SJCRH30 (cell line): Measurements from ENCODE around the gene TMEM80. TPM values are rescaled to one million over a fixed set of nuclear protein-coding genes. Genes with fewer than 3 reads are reported as not detected.
"Not testable (repeated sequence)": the region's sequence is repeated elsewhere in the genome, so short reads cannot be mapped to it uniquely, and the experiment has no call there.

Experiments used
- DNase-seq, 2 experiments: peaks; one replicate each; pipeline ENCODE4 v3.0.0-alpha.2; 2015 to 2020
- H3K27ac ChIP-seq: fragments of 250-450 bp; sonication (Bioruptor Pico); 2 replicates; pipeline ENCODE4 v1.5.1; 2020; ENCODE audit warnings: mild to moderate bottlenecking, moderate library complexity
- H3K27me3 ChIP-seq: fragments of 250-450 bp; sonication (Bioruptor Pico); 2 replicates; pipeline ENCODE4 v1.5.1; 2020; ENCODE audit warnings: mild to moderate bottlenecking, moderate library complexity
- H3K36me3 ChIP-seq: fragments of 250-450 bp; sonication (Bioruptor Pico); 2 replicates; pipeline ENCODE4 v1.5.1; 2020; ENCODE audit warnings: mild to moderate bottlenecking, moderate library complexity
- H3K4me1 ChIP-seq: fragments of 250-450 bp; sonication (Bioruptor Pico); 2 replicates; pipeline ENCODE4 v1.5.1; 2020; ENCODE audit warnings: mild to moderate bottlenecking, moderate library complexity
- H3K4me3 ChIP-seq: fragments of 250-450 bp; sonication (Bioruptor Pico); 2 replicates; pipeline ENCODE4 v1.5.1; 2020; ENCODE audit warnings: mild to moderate bottlenecking, moderate library complexity
- H3K9me3 ChIP-seq: fragments of 250-450 bp; sonication (Bioruptor Pico); replicated peaks from 2 replicates; pipeline ENCODE4 v1.5.1; 2020; ENCODE audit warnings: mild to moderate bottlenecking, moderate library complexity
- total RNA-seq: library from RNA; depleted of rRNA; stranded (reverse); fragments of >200 nt; shearing (Covaris generic); gene quantifications from 2 replicates; pipeline ENCODE4 v1.2.3, GENCODE V29; 2014; rRNA removed

The TMEM80 gene
- 10.7 and 17.7 TPM in 2 replicates for total RNA-seq

GRCh38 chr11:695538-696248 is at the start of gene TMEM80:
TSS of gene TMEM80 (plus strand) at chr11:695816. CDS start at chr11:695828, 12 bp downstream.
- Histone ChIP-seq H3K36me3 (no peaks in the 10 kb centered on the region), H3K27me3 (no peaks in the 10 kb centered on the region), H3K4me1 (peaks cover 29% of the 10 kb centered on the region), H3K9me3 (no peaks in the 10 kb centered on the region), H3K27ac (peak within 1 kb of the TSS; percentile 100), H3K4me3 (peak within 1 kb of the TSS; percentile 76)
- peak; percentile 99 for DNase-seq

GRCh38 chr11:646214-646613 is 49.4 kb upstream of the TMEM80 start:
- DNase-seq: no peak
- peaks cover 6% of the 10 kb centered on the region; the same call in 1 of the 2 replicates for H3K36me3 ChIP-seq
- H3K4me3 ChIP-seq: no peak overlapping the region
- no peaks in the 10 kb centered on the region for H3K4me1 ChIP-seq
- H3K9me3 ChIP-seq: no peaks in the 10 kb centered on the region
- no peaks in the 10 kb centered on the region for H3K27me3 ChIP-seq
- no peak overlapping the region for H3K27ac ChIP-seq

- H3K4me3 ChIP-seq, H3K27me3 ChIP-seq, DNase-seq, H3K36me3 ChIP-seq, H3K9me3 ChIP-seq, H3K4me1 ChIP-seq, H3K27ac ChIP-seq: not testable (repeated sequence)
Measured at GRCh38 chr11:647672-648158, 47.9 kb upstream of the TMEM80 start.

GRCh38 chr11:650482-650881 is 45.1 kb upstream of the TMEM80 start:
- no peaks in the 10 kb centered on the region for H3K27me3 ChIP-seq
- DNase-seq: no peak

DNA sequence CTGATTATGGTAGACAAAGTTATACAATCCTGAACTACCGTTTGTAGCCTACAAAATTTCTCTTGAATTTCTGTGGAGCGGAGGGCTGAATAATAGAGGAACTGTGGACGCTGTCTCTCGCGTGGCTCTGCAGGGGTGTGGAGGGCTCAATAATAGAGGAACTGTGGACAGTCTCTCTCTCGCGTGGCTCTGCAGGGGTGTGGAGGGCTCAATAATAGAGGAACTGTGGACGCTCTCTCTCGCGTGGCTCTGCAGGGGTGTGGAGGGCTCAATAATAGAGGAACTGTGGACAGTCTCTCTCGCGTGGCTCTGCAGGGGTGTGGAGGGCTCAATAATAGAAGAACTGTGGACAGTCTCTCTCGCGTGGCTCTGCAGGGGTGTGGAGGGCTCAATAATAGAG is 42.5 kb upstream of the TMEM80 start:
- not testable (repeated sequence) for H3K4me3 ChIP-seq, DNase-seq, H3K36me3 ChIP-seq, H3K9me3 ChIP-seq, H3K4me1 ChIP-seq, H3K27ac ChIP-seq, H3K27me3 ChIP-seq

More at GRCh38 chr11:650482-650881, 45.1 kb upstream of the TMEM80 start:
- no peaks in the 10 kb centered on the region for H3K9me3 ChIP-seq
- no peak overlapping the region for H3K4me3 ChIP-seq
- peaks cover 6% of the 10 kb centered on the region; the same call in 1 of the 2 replicates for H3K36me3 ChIP-seq
- H3K27ac ChIP-seq: no peak overlapping the region
- no peaks in the 10 kb centered on the region for H3K4me1 ChIP-seq

- no peaks in the 10 kb centered on the region for H3K27me3 ChIP-seq
- no peaks in the 10 kb centered on the region for H3K9me3 ChIP-seq
- no peak for DNase-seq
- no peaks in the 10 kb centered on the region for H3K4me1 ChIP-seq
- H3K4me3 ChIP-seq: no peak overlapping the region
- H3K27ac ChIP-seq: no peak overlapping the region
- H3K36me3 ChIP-seq: peaks cover 6% of the 10 kb centered on the region; the same call in 1 of the 2 replicates
Measured at GRCh38 chr11:653837-654236, 41.8 kb upstream of the TMEM80 start.

DNA sequence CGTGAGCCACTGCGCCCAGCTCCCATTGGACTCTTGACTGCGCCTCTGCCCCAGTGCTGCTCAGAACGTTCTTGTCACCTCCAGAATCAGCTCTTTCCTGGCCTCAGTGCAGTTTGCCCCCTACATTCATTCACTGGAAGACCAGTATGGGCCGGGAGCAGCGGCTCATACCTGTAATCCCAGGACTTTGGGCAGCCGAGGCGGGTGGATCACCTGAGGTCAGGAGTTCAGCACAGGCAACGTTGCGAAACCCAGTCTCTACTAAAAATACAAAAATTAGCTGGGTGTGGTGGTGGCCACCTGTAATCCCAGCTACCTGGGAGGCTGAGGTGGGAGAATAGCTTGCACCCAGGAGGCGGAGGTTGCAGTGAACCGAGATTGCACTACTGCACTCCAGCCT is 41.2 kb upstream of the TMEM80 start:
- H3K9me3 ChIP-seq, DNase-seq, H3K27ac ChIP-seq, H3K36me3 ChIP-seq, H3K4me3 ChIP-seq, H3K27me3 ChIP-seq, H3K4me1 ChIP-seq: not testable (repeated sequence)

GRCh38 chr11:655036-655726 is 40.4 kb upstream of the TMEM80 start:
- H3K4me3 ChIP-seq: no peak overlapping the region
- DNase-seq: no peak

DNA sequence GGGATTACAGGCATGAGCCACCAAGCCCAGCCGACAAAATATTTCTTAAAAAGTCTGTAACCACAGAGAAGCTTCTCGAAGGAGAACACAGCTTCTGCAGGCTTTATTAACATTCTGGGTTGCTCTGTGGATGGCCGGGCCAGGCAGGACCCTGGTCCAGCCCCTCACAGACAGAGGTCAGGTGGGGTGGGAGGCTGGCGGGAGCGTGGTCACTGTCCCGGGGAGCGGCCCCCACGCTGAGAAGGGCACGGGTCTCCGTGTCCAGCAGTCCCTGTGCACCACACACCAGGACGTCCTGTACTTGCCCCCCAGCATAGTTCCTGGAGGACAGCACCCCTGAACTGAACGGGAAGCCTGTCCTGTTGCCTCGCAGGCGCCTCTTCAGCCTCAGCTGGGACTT is 39.2 kb upstream of the TMEM80 start:
- no peak for DNase-seq
- H3K4me3 ChIP-seq: no peak overlapping the region
- no peaks in the 10 kb centered on the region for H3K9me3 ChIP-seq
- H3K27me3 ChIP-seq: no peaks in the 10 kb centered on the region
- H3K27ac ChIP-seq: no peak overlapping the region
- peaks cover 4% of the 10 kb centered on the region; the same call in 1 of the 2 replicates for H3K36me3 ChIP-seq
- H3K4me1 ChIP-seq: no peaks in the 10 kb centered on the region

More at GRCh38 chr11:655036-655726, 40.4 kb upstream of the TMEM80 start:
- H3K36me3 ChIP-seq: peaks cover 9% of the 10 kb centered on the region; the same call in 1 of the 2 replicates
- no peak overlapping the region for H3K27ac ChIP-seq
- no peaks in the 10 kb centered on the region for H3K9me3 ChIP-seq
- no peaks in the 10 kb centered on the region for H3K4me1 ChIP-seq
- no peaks in the 10 kb centered on the region for H3K27me3 ChIP-seq

DNA sequence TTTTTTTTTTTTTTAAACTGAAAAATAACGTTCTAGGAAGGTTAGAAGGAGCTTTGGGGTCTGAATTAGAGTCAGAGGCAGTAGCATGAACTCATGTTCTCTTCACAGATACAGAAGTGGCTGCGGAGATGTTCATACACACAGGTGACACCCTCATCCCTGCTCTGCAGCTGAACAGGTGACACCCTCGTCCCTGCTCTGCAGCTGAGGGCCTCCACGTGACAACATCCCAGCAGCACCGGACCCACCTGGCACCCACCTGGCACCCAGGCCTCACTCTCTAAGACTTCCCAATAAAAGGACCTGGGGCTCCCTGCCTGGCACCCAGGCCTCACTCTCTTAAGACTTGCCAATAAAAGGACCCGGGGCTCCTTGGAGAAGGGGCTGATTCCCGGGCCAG is 38.8 kb upstream of the TMEM80 start:
- no peak overlapping the region for H3K4me3 ChIP-seq

GRCh38 chr11:657691-658126 is 37.9 kb upstream of the TMEM80 start:
- DNase-seq: no peak
- Histone ChIP-seq H3K9me3 (no peaks in the 10 kb centered on the region), H3K27me3 (no peaks in the 10 kb centered on the region), H3K27ac (no peak overlapping the region), H3K4me1 (no peaks in the 10 kb centered on the region), H3K36me3 (peaks cover 4% of the 10 kb centered on the region; the same call in 1 of the 2 replicates), H3K4me3 (no peak overlapping the region)

More for the DNA sequence above, 38.8 kb upstream of the TMEM80 start:
- no peaks in the 10 kb centered on the region for H3K9me3 ChIP-seq
- no peaks in the 10 kb centered on the region for H3K4me1 ChIP-seq
- H3K27ac ChIP-seq: no peak overlapping the region
- H3K36me3 ChIP-seq: peaks cover 4% of the 10 kb centered on the region; the same call in 1 of the 2 replicates
- DNase-seq: no peak
- H3K27me3 ChIP-seq: no peaks in the 10 kb centered on the region

DNA sequence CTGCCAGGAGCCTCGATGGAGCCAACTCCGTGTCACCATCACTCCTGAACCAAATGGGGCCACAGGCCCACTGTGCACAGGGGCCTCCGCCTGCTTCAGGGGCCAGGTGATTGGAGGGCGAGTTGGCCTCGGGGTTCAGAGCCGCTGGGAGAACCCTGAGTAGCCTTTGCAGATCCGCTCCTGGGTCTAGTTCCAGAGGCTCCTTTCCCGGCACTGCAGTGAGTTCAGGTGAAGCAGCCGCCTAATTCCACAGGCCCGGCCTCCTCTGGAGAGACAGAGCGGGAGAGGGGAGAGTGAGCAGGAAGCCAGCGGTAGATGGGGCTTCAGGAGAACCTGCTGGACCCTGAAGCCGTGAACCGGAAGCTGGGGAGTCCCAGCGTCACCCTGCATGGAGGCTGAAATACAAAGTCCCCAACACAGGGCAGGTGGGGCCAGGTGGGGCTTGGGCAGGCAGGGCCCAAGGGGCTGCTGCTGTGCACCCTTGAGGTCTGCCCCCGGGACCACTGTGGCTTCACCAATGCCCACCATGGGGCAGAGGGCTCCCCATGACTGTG is 36.0 kb upstream of the TMEM80 start:
- H3K4me1 ChIP-seq: no peaks in the 10 kb centered on the region
- DNase-seq: no peak
- no peaks in the 10 kb centered on the region for H3K27me3 ChIP-seq
- H3K27ac ChIP-seq: no peak overlapping the region
- no peak overlapping the region for H3K4me3 ChIP-seq
- H3K9me3 ChIP-seq: no peaks in the 10 kb centered on the region
- H3K36me3 ChIP-seq: peaks cover 14% of the 10 kb centered on the region; the same call in 1 of the 2 replicates

- Histone ChIP-seq H3K9me3 (no peaks in the 10 kb centered on the region), H3K36me3 (peaks cover 14% of the 10 kb centered on the region; the same call in 1 of the 2 replicates), H3K27ac (no peak overlapping the region), H3K4me1 (no peaks in the 10 kb centered on the region), H3K4me3 (no peak overlapping the region), H3K27me3 (no peaks in the 10 kb centered on the region)
- no peak for DNase-seq
Measured at GRCh38 chr11:660281-660680, 35.3 kb upstream of the TMEM80 start.

GRCh38 chr11:660681-661444 is 34.8 kb upstream of the TMEM80 start:
- Histone ChIP-seq H3K9me3 (no peaks in the 10 kb centered on the region), H3K27ac (no peak overlapping the region), H3K36me3 (peaks cover 14% of the 10 kb centered on the region; the same call in 1 of the 2 replicates), H3K27me3 (no peaks in the 10 kb centered on the region), H3K4me3 (no peak overlapping the region), H3K4me1 (peaks cover 4% of the 10 kb centered on the region)
- DNase-seq: no peak
